ENCODE results near the gene MMP11. TPM values are rescaled to one million over a fixed set of nuclear protein-coding genes. Genes with fewer than 3 reads are reported as not detected.

The MMP11 gene
- total and polyA plus RNA-seq, 8 donors = 0.43 to 17.6 (median 0.74) TPM

GRCh38 chr22:23806837-23807236 is 34.2 kb downstream of the MMP11 start:
- no peak for DNase-seq
- 97 to 100% methylated on average over 1 of the region's 1 CpG for WGBS, 2 donors
- Histone ChIP-seq H3K9me3 (no peaks in the 10 kb centered on the region), H3K27ac (no peak overlapping the region), H3K36me3 (peaks cover 0 to 41% (median 14%) of the 10 kb centered on the region in 3 donors), H3K4me3 (no peak overlapping the region), H3K27me3 (no peaks in the 10 kb centered on the region), H3K4me1 (no peaks in the 10 kb centered on the region)
- intact Hi-C loops (cut with DNase I) = no loop called here
- no peak for TF ChIP-seq CTCF (IDR thresholded peaks at IDR 0.05)
- ATAC-seq = no peak
- FAIRE-seq = no peak

DNA sequence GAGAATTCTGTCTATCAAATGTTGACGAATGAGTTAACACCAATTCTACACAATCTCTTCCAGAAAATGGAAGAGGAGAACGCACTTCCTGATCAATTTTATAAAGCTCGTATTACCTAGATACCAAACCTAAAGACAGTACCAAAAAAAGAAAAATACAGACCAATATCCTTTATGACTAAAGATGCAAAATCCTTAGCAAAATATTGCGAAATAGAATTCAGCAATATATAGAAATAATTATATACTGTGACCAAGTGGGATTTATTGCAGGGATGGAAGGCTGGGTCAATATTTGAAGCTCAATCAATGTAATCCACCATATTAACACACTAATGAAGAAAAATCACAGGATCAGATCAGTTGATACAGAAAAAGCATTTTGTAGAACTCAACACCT is 39.7 kb downstream of the MMP11 start:
- Histone ChIP-seq H3K4me1 (no peaks in the 10 kb centered on the region), H3K27ac (no peak overlapping the region), H3K9me3 (no peaks in the 10 kb centered on the region), H3K36me3 (peaks cover 0 to 37% (median 8%) of the 10 kb centered on the region in 3 donors), H3K4me3 (no peak overlapping the region), H3K27me3 (no peaks in the 10 kb centered on the region)
- FAIRE-seq (no peak), ATAC-seq (no peak), DNase-seq (no peak)
- no peak for TF ChIP-seq CTCF (IDR thresholded peaks at IDR 0.05)
- intact Hi-C loops (cut with DNase I) = no loop called here
- 94 to 97% methylated on average over 4 of the region's 4 CpGs for WGBS, 2 donors

GRCh38 chr22:23815541-23816155 is 43.0 kb downstream of the MMP11 start:
- peak in 1 of 6 donors; percentile 7 for DNase-seq
- intact Hi-C loops (cut with DNase I) = no loop called here
- TF ChIP-seq CTCF (IDR thresholded peaks at IDR 0.05) = no peak
- Histone ChIP-seq H3K4me1 (no peaks in the 10 kb centered on the region), H3K27ac (no peak overlapping the region), H3K36me3 (peaks cover 0 to 45% (median 11%) of the 10 kb centered on the region in 3 donors), H3K9me3 (no peaks in the 10 kb centered on the region), H3K27me3 (no peaks in the 10 kb centered on the region), H3K4me3 (no peak overlapping the region)
- WGBS, 2 donors = 79 to 88% methylated on average over 10 of the region's 10 CpGs
- FAIRE-seq = no peak
- no peak for ATAC-seq

DNA sequence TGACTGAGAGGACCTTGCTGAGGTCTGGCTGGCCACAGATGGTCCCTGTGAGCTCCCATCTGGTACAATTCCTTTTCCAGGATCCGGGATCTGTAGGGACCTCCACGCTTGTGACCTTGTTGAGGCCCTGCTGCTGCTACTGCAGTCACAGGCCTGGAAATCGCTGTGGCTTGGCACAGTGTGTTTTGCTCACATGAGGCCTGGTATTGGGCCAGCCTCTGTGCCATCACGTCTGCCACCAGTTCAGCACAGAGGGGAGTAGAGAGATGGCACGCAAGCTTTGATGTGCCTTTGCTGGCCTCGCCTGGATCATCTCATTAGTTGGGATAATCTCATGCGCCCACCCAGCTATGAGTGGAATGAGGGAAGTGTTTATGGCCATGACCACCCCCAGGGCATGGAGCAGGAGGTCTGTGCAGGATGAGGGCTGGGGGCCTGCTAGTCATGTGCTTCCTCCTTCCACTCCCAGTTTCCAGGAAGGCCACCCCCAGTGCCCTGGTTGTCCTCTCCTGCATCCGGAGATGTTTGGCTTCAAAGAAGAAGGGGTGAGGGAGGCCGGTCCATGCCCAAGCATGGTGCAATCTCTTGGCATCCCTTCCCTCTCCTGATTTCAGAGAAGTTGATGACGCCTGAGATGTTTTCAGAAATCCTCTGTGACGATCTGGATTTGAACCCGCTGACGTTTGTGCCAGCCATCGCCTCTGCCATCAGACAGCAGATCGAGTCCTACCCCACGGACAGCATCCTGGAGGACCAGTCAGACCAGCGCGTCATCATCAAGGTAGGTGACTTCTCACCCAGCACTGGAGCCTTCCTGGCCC is 43.7 kb downstream of the MMP11 start:
- H3K4me3 ChIP-seq = no peak overlapping the region
- 86 to 89% methylated on average over 18 of the region's 18 CpGs for WGBS, 2 donors
- H3K9me3 ChIP-seq = no peaks in the 10 kb centered on the region
- peaks cover 0 to 40% (median 11%) of the 10 kb centered on the region in 3 donors for H3K36me3 ChIP-seq
- no peak for ATAC-seq
- peak in 1 of 6 donors; percentile 26 for DNase-seq
- H3K27me3 ChIP-seq = no peaks in the 10 kb centered on the region
- H3K4me1 ChIP-seq = no peaks in the 10 kb centered on the region
- TF ChIP-seq CTCF (IDR thresholded peaks at IDR 0.05) = no peak
- FAIRE-seq = no peak
- no peak overlapping the region for H3K27ac ChIP-seq
- intact Hi-C loops (cut with DNase I) = no loop called here

- H3K27me3 ChIP-seq = no peaks in the 10 kb centered on the region
- WGBS, 2 donors = 88 to 97% methylated on average over 6 of the region's 6 CpGs
- H3K4me3 ChIP-seq = no peak overlapping the region
- intact Hi-C loops (cut with DNase I) = no loop called here
- ATAC-seq (no peak), DNase-seq (peak in 1 of 6 donors; percentile 21), FAIRE-seq (no peak)
- peaks cover 0 to 44% (median 11%) of the 10 kb centered on the region in 3 donors for H3K36me3 ChIP-seq
- H3K9me3 ChIP-seq = no peaks in the 10 kb centered on the region
- TF ChIP-seq CTCF (IDR thresholded peaks at IDR 0.05) = no peak
- no peak overlapping the region for H3K27ac ChIP-seq
- no peaks in the 10 kb centered on the region for H3K4me1 ChIP-seq
These were observed 44.5 kb downstream of the MMP11 start for GRCh38 chr22:23817146-23817545.
